SK-N-SH treated with all-trans-retinoic acid at 6 μM for 48 hours (cell line): ENCODE measurements around the gene RAB31.
A peak's percentile ranks its signal among the peaks of the same experiment; 100 is the strongest.

ENCODE experiments used
- ATAC-seq: fragments of 200-7000 bp; cut with Tn5 transposase; 3 replicates; pipeline ENCODE4 v1.9.1; 2020; ENCODE audit warnings: mild to moderate bottlenecking, moderate library complexity
- ARNTL ChIP-seq: fragments of 450-650 bp; formaldehyde crosslinking; IDR thresholded peaks from 2 replicates; pipeline ENCODE4 v1.5.0; 2020; ENCODE audit warnings: low read depth, mild to moderate bottlenecking, moderate library complexity, borderline replicate concordance
- BACH2 ChIP-seq: fragments of 250-450 bp; sonication (Bioruptor Pico); IDR thresholded peaks from 2 replicates; pipeline ENCODE4 v1.9.0; 2021; ENCODE audit warnings: mild to moderate bottlenecking, borderline replicate concordance
- CREB5 ChIP-seq: fragments of 250-450 bp; sonication (Bioruptor Pico); IDR thresholded peaks from 2 replicates; pipeline ENCODE4 v1.5.1; 2020; ENCODE audit warnings: low read depth, mild to moderate bottlenecking, moderate library complexity
- CSDC2 ChIP-seq: fragments of 250-450 bp; sonication (Bioruptor Pico); IDR thresholded peaks from 2 replicates; pipeline ENCODE4 v1.5.0; 2020; ENCODE audit warnings: mild to moderate bottlenecking, moderate library complexity
- CSRNP3 ChIP-seq: fragments of 250-450 bp; sonication (Bioruptor Pico); IDR thresholded peaks from 2 replicates; pipeline ENCODE4 v1.5.1; 2021; ENCODE audit warnings: mild to moderate bottlenecking, moderate library complexity
- ESRRG ChIP-seq: fragments of 250-450 bp; sonication (Bioruptor Pico); IDR thresholded peaks from 2 replicates; pipeline ENCODE4 v1.6.1; 2021; ENCODE audit warnings: mild to moderate bottlenecking
- GLIS3 ChIP-seq: fragments of 250-450 bp; sonication (Bioruptor Pico); IDR thresholded peaks from 2 replicates; pipeline ENCODE4 v1.5.0; 2020; ENCODE audit warnings: mild to moderate bottlenecking, moderate library complexity
- ISL1 ChIP-seq: fragments of 250-450 bp; sonication (Bioruptor Pico); IDR thresholded peaks from 2 replicates; pipeline ENCODE4 v2.1.2; 2022; ENCODE audit warnings: mild to moderate bottlenecking, moderate library complexity
- OSR1 ChIP-seq: fragments of 250-450 bp; sonication (Bioruptor Pico); IDR thresholded peaks from 2 replicates; pipeline ENCODE4 v1.8.0; 2022; ENCODE audit warnings: moderate library complexity, mild to moderate bottlenecking, inconsistent platforms
- PATZ1 ChIP-seq: fragments of 250-450 bp; sonication (Bioruptor Pico); IDR thresholded peaks from 2 replicates; pipeline ENCODE4 v1.8.0; 2020; ENCODE audit warnings: mild to moderate bottlenecking, moderate library complexity, borderline replicate concordance
- POU6F1 ChIP-seq: fragments of 250-450 bp; sonication (Bioruptor Pico); IDR thresholded peaks from 2 replicates; pipeline ENCODE4 v1.8.0; 2021; ENCODE audit warnings: low read depth, mild to moderate bottlenecking, moderate library complexity, borderline replicate concordance
- PPARA ChIP-seq: fragments of 250-450 bp; sonication (Bioruptor Pico); IDR thresholded peaks from 2 replicates; pipeline ENCODE4 v1.5.0; 2020; ENCODE audit warnings: mild to moderate bottlenecking, borderline replicate concordance
- RARB ChIP-seq: fragments of 250-450 bp; sonication (Bioruptor Pico); IDR thresholded peaks from 2 replicates; pipeline ENCODE4 v1.8.0; 2021; ENCODE audit warnings: mild to moderate bottlenecking, moderate library complexity
- TCF4 ChIP-seq: fragments of 250-450 bp; sonication (Bioruptor Pico); IDR thresholded peaks from 2 replicates; pipeline ENCODE4 v1.8.0; 2021; ENCODE audit warnings: mild to moderate bottlenecking, moderate library complexity, borderline replicate concordance
- TOX ChIP-seq: fragments of 250-450 bp; sonication (Bioruptor Pico); IDR thresholded peaks from 2 replicates; pipeline ENCODE4 v1.8.0; 2021; ENCODE audit warnings: mild to moderate bottlenecking, moderate library complexity, borderline replicate concordance
- ZC3H10 ChIP-seq: fragments of 250-450 bp; sonication (Bioruptor Pico); IDR thresholded peaks from 2 replicates; pipeline ENCODE4 v1.5.1; 2021; ENCODE audit warnings: mild to moderate bottlenecking, moderate library complexity
- ZFP3 ChIP-seq: fragments of 250-450 bp; sonication (Bioruptor Pico); IDR thresholded peaks from 2 replicates; pipeline ENCODE4 v1.5.0; 2020; ENCODE audit warnings: mild to moderate bottlenecking, moderate library complexity
- ZFP30 ChIP-seq: fragments of 450-650 bp; formaldehyde crosslinking; IDR thresholded peaks from 2 replicates; pipeline ENCODE4 v1.5.0; 2022; ENCODE audit warnings: mild to moderate bottlenecking, moderate library complexity
- ZNF565 ChIP-seq: fragments of 450-650 bp; formaldehyde crosslinking; conservative IDR thresholded peaks from 2 replicates; pipeline ENCODE4 v1.5.0; 2020; ENCODE audit warnings: low read depth, mild to moderate bottlenecking, moderate library complexity

The RAB31 gene

GRCh38 chr18:9737006-9737405, 28.9 kb downstream of the RAB31 start:
- TF ChIP-seq CSDC2 (CRISPR knock-in tag), result no peak
- TF ChIP-seq TCF4 (CRISPR knock-in tag), result peak; percentile 27; the same call in 1 of the 2 replicates
- no peak for ATAC-seq

- TF ChIP-seq BACH2 (CRISPR knock-in tag) (no peak), PATZ1 (CRISPR knock-in tag) (no peak), ISL1 (CRISPR knock-in tag) (no peak), ZC3H10 (CRISPR knock-in tag) (no peak), PPARA (no peak), RARB (CRISPR knock-in tag) (no peak), ZFP30 (no peak), POU6F1 (CRISPR knock-in tag) (no peak), ARNTL (CRISPR knock-in tag) (no peak), CSDC2 (CRISPR knock-in tag) (no peak), CSRNP3 (no peak), CREB5 (CRISPR knock-in tag) (no peak)
- peak; percentile 18; the same call in 1 of the 3 replicates for ATAC-seq
Measured at GRCh38 chr18:9737472-9738121, 29.5 kb downstream of the RAB31 start.

GRCh38 chr18:9738266-9738969, 30.3 kb downstream of the RAB31 start:
- no peak for ATAC-seq
- TF ChIP-seq ZNF565 (CRISPR knock-in tag), result no peak
- TF ChIP-seq ZC3H10 (CRISPR knock-in tag), result no peak
- TF ChIP-seq POU6F1 (CRISPR knock-in tag), result no peak
- no peak for TF ChIP-seq OSR1 (CRISPR knock-in tag)
- TF ChIP-seq PPARA, result no peak
- no peak for TF ChIP-seq TOX (CRISPR knock-in tag)
- no peak for TF ChIP-seq ZFP3 (CRISPR knock-in tag)

GRCh38 chr18:9739516-9739915, 31.4 kb downstream of the RAB31 start:
- ATAC-seq, result 0 out of 3 replicates have a peak, but pooled peaks have one; percentile 10
- TF ChIP-seq BACH2 (CRISPR knock-in tag), result no peak
- no peak for TF ChIP-seq ZNF565 (CRISPR knock-in tag)
- no peak for TF ChIP-seq RARB (CRISPR knock-in tag)
- TF ChIP-seq TCF4 (CRISPR knock-in tag), result no peak
- TF ChIP-seq CSRNP3, result no peak
- TF ChIP-seq ESRRG (CRISPR knock-in tag), result no peak
- no peak for TF ChIP-seq ZFP30
- no peak for TF ChIP-seq GLIS3 (CRISPR knock-in tag)
- no peak for TF ChIP-seq PPARA
- TF ChIP-seq CREB5 (CRISPR knock-in tag), result no peak
- no peak for TF ChIP-seq PATZ1 (CRISPR knock-in tag)
